ENCODE measurements around the gene STT3B.

Gene STT3B

DNA sequence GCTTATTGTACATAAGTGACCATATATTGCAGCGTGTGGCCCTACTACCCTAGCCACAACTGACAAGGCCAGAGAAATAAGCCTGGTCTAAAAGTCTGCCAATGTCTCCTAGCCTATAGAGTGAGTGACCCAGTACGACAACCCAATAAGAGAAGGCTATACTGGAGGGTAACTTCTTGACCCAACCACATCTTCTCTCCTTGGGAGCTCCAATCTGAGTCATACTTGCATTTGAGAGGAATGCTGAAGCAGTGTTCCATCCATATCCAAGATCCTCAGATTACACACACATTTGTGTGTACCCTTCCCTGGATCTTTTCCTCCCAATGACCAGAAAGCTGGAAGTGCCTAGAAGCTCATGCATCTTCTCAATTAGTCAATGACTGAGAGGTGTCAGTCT lies 11.3 kb upstream of the STT3B start:
- no peak for DNase-seq (ENCODE audit: low spot score)

- DNase-seq (ENCODE audit: low spot score) = no peak
These were observed 10.6 kb upstream of the STT3B start for GRCh38 chr3:31522152-31522551.

DNA sequence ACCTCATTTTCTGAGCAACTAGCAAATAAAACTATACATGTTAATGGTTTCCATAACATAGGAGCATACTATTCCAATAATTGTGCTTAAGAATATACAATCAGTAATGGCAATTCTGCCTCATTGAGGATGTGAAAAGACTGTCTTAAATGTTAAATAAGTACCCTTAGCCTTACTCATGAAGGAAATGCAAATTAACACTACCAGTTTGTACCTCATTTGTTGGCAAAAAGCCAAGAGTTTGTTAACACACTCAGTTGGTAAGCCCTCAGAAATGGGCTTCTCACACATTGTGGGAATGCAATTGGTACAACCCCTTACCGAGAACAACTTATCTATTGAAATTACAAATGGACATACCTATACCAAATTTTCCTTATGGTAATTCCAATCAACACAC lies 9.2 kb upstream of the STT3B start:
- no peak for DNase-seq (ENCODE audit: low spot score)

DNA sequence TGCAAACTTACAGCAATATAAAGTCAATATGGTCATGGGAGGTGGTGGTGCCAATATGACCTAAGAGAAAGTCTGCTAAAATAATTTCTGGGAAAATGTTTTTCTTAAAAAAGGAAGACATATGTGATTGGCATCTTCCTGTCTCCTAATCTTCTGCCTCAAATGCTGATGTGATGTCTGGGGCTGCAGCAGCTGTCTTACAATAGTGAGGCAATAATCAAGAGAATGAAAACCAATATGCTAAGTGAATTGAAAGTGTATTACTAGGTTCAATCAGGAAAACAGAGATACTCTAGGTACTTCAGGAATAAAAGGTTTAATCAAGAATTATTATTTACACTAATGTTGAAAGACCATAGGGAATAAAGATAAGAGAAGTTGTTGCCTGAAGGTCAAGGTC lies 7.2 kb upstream of the STT3B start:
- DNase-seq (ENCODE audit: low spot score) = no peak

DNA sequence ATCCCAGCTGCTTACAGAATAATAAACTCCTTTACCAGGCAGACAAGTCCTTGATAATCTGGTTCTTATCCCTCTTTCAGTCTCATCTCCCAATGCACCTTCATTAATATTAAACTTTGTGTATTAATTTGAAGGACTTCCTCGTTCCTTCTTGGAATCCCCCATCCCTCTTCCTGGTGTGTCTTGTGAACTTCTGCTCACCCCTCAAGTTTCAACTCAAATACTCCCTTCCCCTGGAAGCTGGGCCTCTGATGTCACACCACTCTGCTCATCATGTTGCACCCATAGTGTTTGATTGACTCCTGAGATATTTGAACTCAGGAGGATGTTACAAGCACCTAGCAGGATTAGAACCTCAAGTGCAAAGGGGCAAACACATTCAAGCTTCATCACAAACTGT lies 3.3 kb upstream of the STT3B start:
- no peak for DNase-seq (ENCODE audit: low spot score)

GRCh38 chr3:31530039-31530959 lies 2.4 kb upstream of the STT3B start:
- DNase-seq (ENCODE audit: low spot score) = no peak

DNA sequence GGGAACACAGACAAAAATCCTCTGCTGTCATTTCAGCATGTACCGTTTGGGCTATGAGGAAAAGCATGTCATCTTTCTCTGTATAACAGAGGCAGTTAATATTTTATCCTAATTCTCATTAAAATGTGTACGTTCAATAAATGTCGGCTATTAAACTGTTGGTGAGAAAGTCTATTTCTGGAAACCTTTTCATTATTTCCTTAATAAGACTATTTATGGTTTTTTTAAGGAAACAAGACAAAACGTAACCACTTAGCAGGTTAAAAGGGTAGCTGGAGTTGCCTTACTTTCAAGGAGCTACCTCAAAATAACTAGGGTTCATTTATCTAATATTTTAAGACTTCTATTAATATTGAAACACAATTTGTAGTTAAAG lies 1.8 kb upstream of the STT3B start:
- DNase-seq (ENCODE audit: low spot score) = no peak

DNA sequence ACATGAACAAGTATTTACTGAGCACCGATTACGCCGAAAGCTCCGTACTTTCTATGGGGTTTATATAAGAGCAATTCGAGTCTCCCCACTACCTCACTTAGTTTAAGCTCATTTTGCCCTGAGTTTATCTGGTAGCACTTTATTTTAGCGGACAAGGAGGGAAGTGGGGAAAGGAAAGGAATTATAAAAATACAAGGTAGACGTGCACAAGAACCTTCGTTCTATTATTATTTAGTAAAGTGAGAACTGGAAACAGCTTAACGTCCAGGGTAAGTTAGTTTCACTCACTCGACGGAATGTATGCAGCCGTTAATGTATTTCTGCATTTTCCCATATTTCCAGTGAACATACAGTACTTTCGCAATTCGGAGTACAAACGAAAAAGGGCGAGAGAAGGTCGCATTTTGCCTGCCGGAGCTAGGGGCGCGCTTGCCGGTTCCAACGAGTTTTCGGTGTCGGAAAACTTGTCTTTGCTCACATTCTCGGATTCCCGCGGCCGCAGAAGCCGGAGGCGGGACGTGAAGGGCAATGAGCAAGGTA lies 1.2 kb upstream of the STT3B start:
- no peak for DNase-seq (ENCODE audit: low spot score)

- DNase-seq (ENCODE audit: low spot score) = peak; percentile 99
These were observed 636 bp upstream of the STT3B start for GRCh38 chr3:31531992-31532586.

DNA sequence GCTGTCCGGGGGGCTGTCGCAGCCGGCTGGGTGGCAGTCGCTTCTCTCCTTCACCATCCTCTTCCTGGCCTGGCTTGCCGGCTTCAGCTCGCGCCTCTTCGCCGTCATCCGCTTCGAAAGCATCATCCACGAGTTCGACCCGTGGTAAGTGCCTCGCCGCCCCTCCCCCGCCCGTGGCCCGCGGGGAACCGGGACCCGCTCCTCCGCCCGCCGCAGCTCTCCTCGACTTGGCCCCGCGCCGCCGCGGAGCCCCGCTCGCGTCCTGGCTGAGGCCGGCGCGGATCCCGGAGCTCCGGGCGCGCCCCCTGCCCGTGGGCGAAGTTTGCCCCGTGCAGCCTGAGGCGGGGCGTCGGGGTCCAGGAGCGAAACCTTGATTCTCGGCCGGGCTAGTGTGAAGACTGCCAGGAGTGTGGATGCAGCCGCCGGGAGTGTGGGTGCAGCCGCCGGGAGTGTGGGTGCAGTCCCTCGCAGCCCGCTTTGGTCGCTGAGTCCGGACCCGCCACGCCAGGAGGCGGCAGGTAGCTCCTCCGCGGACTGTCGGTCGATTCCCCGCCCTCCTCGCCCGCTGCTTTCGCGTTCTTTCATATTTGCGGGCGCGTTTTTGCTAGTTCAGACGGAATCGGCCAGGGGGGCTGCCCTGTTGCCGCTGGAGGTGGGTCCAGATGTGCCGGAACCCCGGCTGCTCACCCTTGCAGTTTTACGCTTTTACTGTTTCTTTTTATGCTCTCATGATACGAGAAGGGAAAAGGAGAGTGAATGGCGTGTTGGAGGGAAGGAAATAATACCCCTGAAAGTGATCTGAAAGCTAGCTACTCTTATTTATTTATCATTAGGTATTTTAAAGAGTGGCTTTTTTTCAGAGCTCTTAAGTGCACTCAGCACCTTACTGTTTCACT lies 692 bp downstream of the STT3B start:
- DNase-seq (ENCODE audit: low spot score) = peak; percentile 20

DNA sequence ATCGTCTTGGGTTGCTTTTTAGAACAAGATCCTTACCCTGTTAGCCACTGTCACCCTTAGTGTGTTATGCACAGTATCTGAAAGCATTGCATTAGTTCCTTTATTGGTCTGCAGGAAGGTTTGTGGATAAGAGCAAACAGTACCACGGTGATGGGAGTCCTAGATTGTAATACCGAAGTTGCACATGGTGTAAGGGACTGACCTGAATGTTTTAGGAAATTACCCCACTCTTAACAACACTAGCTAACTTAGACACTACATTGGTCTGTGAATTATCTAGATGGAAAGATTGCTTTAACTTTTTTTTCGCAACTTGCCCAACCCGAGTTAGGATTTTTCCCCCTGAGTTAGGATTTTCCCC lies 1.3 kb downstream of the STT3B start:
- peak; percentile 37 for DNase-seq (ENCODE audit: low spot score)

GRCh38 chr3:31536497-31536896 lies 3.8 kb downstream of the STT3B start:
- no peak for DNase-seq (ENCODE audit: low spot score)

- DNase-seq (ENCODE audit: low spot score) = no peak
These were observed 6.1 kb downstream of the STT3B start for GRCh38 chr3:31538801-31539200.

GRCh38 chr3:31539275-31539674 lies 6.5 kb downstream of the STT3B start:
- DNase-seq (ENCODE audit: low spot score) = no peak

GRCh38 chr3:31541089-31541488 lies 8.4 kb downstream of the STT3B start:
- no peak for DNase-seq (ENCODE audit: low spot score)

- DNase-seq (ENCODE audit: low spot score) = no peak
These were observed 9.5 kb downstream of the STT3B start for GRCh38 chr3:31542246-31542645.

DNA sequence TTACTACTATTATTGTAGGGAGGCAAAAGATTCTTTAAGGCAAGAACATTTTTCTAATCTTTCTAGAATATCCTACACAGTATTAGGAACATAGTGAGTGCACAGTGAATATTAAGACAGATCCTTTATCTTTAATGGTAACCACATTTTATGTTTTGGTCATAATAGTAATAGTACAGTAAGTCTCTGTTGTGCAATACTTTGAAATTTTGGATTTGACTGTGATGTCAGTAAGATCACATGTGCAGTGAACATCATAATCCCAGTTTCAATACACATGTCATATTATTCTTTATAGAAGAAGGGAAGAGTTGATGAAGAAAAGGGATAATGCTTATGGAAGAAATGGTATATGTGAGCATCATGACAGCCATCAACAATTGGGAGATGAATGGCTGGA lies 10.7 kb downstream of the STT3B start:
- DNase-seq (ENCODE audit: low spot score) = no peak

- DNase-seq (ENCODE audit: low spot score) = no peak
These were observed 11.9 kb downstream of the STT3B start for GRCh38 chr3:31544634-31545033.

DNA sequence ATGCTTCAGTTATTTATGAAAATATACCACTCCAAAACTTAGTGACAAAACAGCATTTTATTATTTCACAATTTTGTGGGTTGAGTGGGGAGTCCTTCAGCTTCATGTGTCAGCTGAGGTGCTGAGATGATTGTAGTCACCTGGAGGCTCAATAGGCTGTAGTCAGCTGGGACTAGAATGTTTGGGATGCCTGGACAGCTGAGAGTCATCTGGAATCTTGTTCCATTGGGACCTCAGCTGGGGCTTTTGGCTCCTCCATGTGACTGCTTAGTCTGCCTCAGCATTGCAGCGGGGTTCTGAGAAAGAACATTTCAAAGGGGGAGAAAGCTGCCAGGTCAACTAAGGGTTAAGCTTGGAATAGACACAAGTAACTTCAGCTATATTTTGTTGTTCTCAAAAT lies 13.4 kb downstream of the STT3B start:
- no peak for DNase-seq (ENCODE audit: low spot score)

GRCh38 chr3:31546725-31547124 lies 14.0 kb downstream of the STT3B start:
- DNase-seq (ENCODE audit: low spot score) = no peak

- peak; percentile 62 for DNase-seq (ENCODE audit: low spot score)
These were observed 17.9 kb downstream of the STT3B start for GRCh38 chr3:31550452-31551251.

DNA sequence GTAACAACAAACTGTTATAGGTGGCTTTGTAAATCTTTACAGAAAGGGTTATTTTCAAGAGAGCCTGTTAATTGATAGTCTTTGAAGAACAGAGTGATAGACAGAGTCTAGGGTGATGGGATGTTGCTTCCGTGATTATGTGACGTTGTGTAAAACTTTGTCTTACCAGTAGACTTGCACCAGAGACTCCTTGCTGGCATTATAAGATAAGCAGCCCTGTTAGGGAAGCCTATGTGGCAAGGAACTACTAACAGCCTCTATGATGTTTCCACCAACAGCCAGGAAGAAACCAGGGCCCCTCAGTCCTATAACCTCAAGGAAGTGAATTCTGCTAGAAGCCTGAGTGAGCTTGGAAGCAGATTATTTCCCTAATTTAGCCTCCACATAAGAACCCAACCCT lies 18.9 kb downstream of the STT3B start:
- no peak for DNase-seq (ENCODE audit: low spot score)

All from cerebellar cortex (tissue), 1 donor.